HG02588 (cell line): ENCODE results near the gene DLG2.
"Not testable (repeated sequence)": the region's sequence is repeated elsewhere in the genome, so short reads cannot be mapped to it uniquely, and the experiment has no call there.

Experiments used
- ATAC-seq: cut with Tn5 transposase; IDR thresholded peaks from one replicate; pipeline ENCODE4 v1.9.1; 2021; ENCODE audit warnings: mild to moderate bottlenecking, moderate library complexity; ENCODE audit not compliant: unreplicated experiment

The DLG2 gene

GRCh38 chr11:85627332-85627997 lies at the start of gene DLG2:
DLG2 (minus strand) TSS chr11:85627344.
- no peak for ATAC-seq

- no peak for ATAC-seq
Measured at GRCh38 chr11:85673393-85673792, 46.2 kb upstream of the DLG2 start.

GRCh38 chr11:85672105-85672902 lies 45.2 kb upstream of the DLG2 start:
- ATAC-seq = no peak

- not testable (repeated sequence) for ATAC-seq
Measured at GRCh38 chr11:85670949-85671663, 44.0 kb upstream of the DLG2 start.

GRCh38 chr11:85668157-85668556 lies 41.0 kb upstream of the DLG2 start:
- no peak for ATAC-seq

- no peak for ATAC-seq
Measured at GRCh38 chr11:85666687-85667086, 39.5 kb upstream of the DLG2 start.

GRCh38 chr11:85665733-85666132 lies 38.6 kb upstream of the DLG2 start:
- no peak for ATAC-seq

- ATAC-seq = peak; percentile 90
Measured at GRCh38 chr11:85664615-85665481, 37.7 kb upstream of the DLG2 start, which contains the start of gene CREBZF. CREBZF (minus strand) TSS chr11:85665129; CDS start chr11:85664875, 254 bp downstream.

- ATAC-seq = peak; percentile 66
Measured at GRCh38 chr11:85663753-85664614, 36.8 kb upstream of the DLG2 start.

GRCh38 chr11:85663080-85663752 lies 36.1 kb upstream of the DLG2 start:
- ATAC-seq = no peak

- no peak for ATAC-seq
Measured at GRCh38 chr11:85661972-85662664, 35.0 kb upstream of the DLG2 start.

- no peak for ATAC-seq
Measured at GRCh38 chr11:85658180-85658579, 31.0 kb upstream of the DLG2 start.

- ATAC-seq = no peak
Measured at GRCh38 chr11:85656777-85657176, 29.6 kb upstream of the DLG2 start.

GRCh38 chr11:85654343-85654742 lies 27.2 kb upstream of the DLG2 start:
- not testable (repeated sequence) for ATAC-seq

GRCh38 chr11:85652786-85653447 lies 25.8 kb upstream of the DLG2 start:
- no peak for ATAC-seq

GRCh38 chr11:85651118-85651517 lies 24.0 kb upstream of the DLG2 start:
- no peak for ATAC-seq

- ATAC-seq = peak; percentile 100
Measured at GRCh38 chr11:85647604-85648299, 20.6 kb upstream of the DLG2 start, which contains the start of gene TMEM126A. TMEM126A (plus strand) TSS chr11:85647967; CDS start chr11:85650256, 2,289 bp downstream.
